Myocyte (in vitro differentiated cells): ENCODE measurements around the gene EXOC6B. TPM values are rescaled to one million over a fixed set of nuclear protein-coding genes. Genes with fewer than 3 reads are reported as not detected.

ENCODE experiments used
- DNase-seq: peaks from one replicate; pipeline ENCODE4 v3.0.0-alpha.2; 2012; ENCODE audit warnings: low read depth
- total RNA-seq: library from RNA; depleted of rRNA; stranded (reverse); fragments of >200 nt; gene quantifications from 2 replicates; pipeline ENCODE4 v1.2.3, GENCODE V29; 2014

EXOC6B gene
- total RNA-seq, 1 donor from 2014 or later: 15.4 TPM

- DNase-seq: no peak
Measured at GRCh38 chr2:72127401-72128058, 698.3 kb downstream of the EXOC6B start.

- DNase-seq: no peak
Measured at GRCh38 chr2:72126186-72127100, 699.4 kb downstream of the EXOC6B start.

Other genes starting within 250 kb of the EXOC6B start
- 26.4 and 27.0 TPM in 2 replicates for gene SPR, start 61.4 kb upstream of the EXOC6B start, total RNA-seq
- gene EMX1, start 91.5 kb upstream of the EXOC6B start, total RNA-seq: not detected in 2 replicates
- gene SFXN5, start 245.7 kb upstream of the EXOC6B start, total RNA-seq: 8.0 and 9.5 TPM in 2 replicates